Left kidney (tissue), 2 donors: Measurements from ENCODE around the gene EFHD1. TPM values are rescaled to one million over a fixed set of nuclear protein-coding genes. Genes with fewer than 3 reads are reported as not detected.
"Not testable (repeated sequence)": the region's sequence is repeated elsewhere in the genome, so short reads cannot be mapped to it uniquely, and the experiment has no call there.

ENCODE experiments used
- DNase-seq: peaks from one replicate; pipeline ENCODE4 v3.0.0-alpha.2; 2013
- polyA plus RNA-seq: library from polyadenylated mRNA; unstranded; fragments of 120-200 nt; gene quantifications from one replicate; pipeline ENCODE4 v1.2.1, GENCODE V29; 2013; ENCODE audit not compliant: insufficient read length

The EFHD1 gene
- polyA plus RNA-seq, 1 donor: 55.4 TPM

GRCh38 chr2:232646726-232647125 lies 13.3 kb downstream of the EFHD1 start:
- DNase-seq: no peak

GRCh38 chr2:232647261-232647660 lies 13.9 kb downstream of the EFHD1 start:
- no peak for DNase-seq

DNA sequence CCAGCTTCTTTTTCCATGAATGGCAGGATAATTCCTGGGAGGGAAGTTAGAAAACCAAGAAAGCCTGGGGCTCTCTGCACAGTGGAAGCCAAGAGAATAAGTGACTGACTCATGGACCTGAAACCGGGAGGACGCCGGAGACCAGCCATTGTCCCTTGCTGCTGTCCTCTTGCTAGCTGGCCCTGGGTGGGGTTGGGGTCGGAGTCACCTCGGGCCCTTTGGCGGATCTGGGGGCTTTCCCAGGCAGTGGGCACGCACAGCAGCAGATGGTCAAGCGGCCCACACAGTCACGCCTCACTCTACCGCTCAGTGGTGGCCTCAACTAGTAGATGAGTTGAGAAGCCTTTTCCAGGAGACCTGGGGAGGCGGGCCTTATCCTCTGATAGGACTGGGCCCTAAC lies 15.6 kb downstream of the EFHD1 start:
- DNase-seq: no peak

- no peak for DNase-seq
These were observed 19.1 kb downstream of the EFHD1 start for GRCh38 chr2:232652505-232652851.

- DNase-seq: no peak
These were observed 20.0 kb downstream of the EFHD1 start for GRCh38 chr2:232653441-232653840.

- DNase-seq: no peak
These were observed 22.0 kb downstream of the EFHD1 start for GRCh38 chr2:232655392-232655791.

DNA sequence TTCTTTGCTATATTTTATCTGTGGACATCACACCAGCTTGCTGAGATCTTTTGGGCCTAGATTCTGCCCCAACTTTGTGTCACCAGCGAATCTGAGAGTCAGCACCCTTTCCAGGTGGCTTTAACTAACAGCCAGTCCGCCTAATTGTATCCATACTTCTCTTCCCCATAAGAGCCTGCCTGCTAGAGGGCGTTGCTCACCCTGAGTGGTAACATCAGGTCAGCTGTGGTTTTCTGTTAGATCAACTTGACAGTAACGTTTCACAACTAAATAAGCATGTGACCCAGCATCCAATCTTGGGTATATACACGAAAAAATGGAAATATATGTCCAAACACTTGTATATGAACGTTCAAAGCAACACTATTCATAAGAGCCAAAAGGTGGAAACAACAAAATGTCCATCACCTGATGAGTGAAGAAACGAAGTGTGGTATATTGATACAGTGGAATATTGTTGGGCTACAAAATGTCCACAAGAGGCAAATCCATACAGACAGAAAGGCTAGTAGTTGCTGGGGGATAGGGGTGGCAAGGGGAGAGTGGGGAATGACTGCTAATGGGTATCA lies 24.9 kb downstream of the EFHD1 start:
- DNase-seq: no peak

GRCh38 chr2:232659359-232659758 lies 26.0 kb downstream of the EFHD1 start:
- DNase-seq: no peak

- DNase-seq: no peak
These were observed 29.3 kb downstream of the EFHD1 start for GRCh38 chr2:232662486-232663260.

- no peak for DNase-seq
These were observed 32.8 kb downstream of the EFHD1 start for GRCh38 chr2:232666051-232666805.

GRCh38 chr2:232667989-232668583 lies 34.7 kb downstream of the EFHD1 start:
- DNase-seq: no peak

- no peak for DNase-seq
These were observed 35.5 kb downstream of the EFHD1 start for GRCh38 chr2:232668805-232669444.

DNA sequence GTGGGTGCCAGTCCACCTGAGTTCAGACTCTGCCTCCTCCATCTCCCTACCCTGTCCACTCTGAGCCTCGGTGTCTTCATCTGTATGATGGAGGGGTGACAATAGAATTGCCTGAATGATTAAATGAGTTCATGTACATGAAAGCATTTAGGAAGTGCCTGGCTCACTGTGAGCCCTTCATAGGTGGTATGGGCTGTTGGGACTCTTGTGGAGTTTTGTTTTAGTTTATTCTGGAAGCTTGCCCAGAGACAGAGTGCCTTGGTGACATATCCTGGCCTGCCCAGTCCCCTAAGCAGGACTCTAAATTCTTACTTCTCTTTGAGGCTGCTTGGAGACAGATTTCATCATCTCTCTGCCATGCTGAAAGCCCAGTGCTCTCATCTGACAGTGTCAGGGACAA lies 39.2 kb downstream of the EFHD1 start:
- DNase-seq: no peak

GRCh38 chr2:232674491-232674890 lies 41.1 kb downstream of the EFHD1 start:
- DNase-seq: no peak

DNA sequence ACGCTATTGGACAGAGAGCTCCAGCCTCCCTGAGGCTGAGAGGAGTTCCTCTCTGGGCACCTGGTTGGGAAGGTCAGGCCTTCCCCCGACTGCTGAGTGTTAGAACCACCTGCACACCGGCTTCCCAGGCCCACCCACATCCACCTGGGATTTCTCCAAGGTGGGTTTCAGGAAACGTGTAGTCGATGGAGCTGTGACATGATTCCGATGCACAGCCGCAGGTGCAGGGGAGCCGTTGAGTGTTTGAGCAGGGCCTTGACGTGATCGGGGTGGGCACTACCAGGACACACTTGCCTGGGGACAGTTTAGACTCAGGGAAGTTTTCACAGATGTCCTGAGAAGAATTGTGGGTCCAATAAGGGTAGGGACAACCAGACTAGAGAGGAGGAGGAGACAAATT lies 42.0 kb downstream of the EFHD1 start:
- no peak for DNase-seq

GRCh38 chr2:232680006-232680405 lies 46.6 kb downstream of the EFHD1 start:
- DNase-seq: no peak

- DNase-seq: no peak
These were observed 48.1 kb downstream of the EFHD1 start for GRCh38 chr2:232681527-232681926.

DNA sequence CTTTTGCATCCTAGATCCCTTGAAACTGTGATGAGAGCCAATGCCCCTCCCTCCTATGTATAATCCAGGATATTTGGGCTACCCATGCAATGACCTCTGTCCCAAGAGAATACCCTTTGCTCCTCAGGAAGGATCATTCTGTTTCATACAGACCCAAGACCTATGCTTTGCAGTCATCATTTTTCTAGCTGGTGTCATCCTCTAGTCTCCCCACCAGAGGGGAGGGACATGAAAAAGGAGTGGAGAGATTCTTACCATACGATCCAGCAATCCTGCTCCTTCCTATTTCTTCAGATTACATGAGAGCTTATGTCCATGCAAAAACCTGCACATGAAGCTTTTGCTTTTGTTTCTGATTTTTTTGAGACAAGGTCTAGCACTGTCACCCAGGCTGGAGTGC lies 50.0 kb downstream of the EFHD1 start:
- DNase-seq: no peak

DNA sequence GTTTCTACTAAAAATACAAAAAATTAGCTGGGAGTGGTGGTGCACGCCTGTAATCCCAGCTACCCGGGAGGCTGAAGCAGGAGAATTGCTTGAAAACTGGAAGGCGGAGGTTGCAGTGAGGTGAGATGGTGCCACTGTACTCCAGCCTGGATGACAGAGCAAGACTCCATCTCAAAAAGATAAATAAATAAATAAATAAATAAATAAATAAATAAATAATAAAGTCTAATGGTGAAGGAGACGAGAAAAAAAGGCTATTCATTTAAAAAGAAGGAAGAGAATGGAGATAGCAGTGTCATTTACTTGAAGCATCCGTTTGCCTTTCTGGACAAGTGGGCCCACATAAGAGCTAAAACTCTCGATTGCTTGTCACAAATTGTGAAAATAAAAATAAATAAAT lies 52.0 kb downstream of the EFHD1 start:
- not testable (repeated sequence) for DNase-seq

DNA sequence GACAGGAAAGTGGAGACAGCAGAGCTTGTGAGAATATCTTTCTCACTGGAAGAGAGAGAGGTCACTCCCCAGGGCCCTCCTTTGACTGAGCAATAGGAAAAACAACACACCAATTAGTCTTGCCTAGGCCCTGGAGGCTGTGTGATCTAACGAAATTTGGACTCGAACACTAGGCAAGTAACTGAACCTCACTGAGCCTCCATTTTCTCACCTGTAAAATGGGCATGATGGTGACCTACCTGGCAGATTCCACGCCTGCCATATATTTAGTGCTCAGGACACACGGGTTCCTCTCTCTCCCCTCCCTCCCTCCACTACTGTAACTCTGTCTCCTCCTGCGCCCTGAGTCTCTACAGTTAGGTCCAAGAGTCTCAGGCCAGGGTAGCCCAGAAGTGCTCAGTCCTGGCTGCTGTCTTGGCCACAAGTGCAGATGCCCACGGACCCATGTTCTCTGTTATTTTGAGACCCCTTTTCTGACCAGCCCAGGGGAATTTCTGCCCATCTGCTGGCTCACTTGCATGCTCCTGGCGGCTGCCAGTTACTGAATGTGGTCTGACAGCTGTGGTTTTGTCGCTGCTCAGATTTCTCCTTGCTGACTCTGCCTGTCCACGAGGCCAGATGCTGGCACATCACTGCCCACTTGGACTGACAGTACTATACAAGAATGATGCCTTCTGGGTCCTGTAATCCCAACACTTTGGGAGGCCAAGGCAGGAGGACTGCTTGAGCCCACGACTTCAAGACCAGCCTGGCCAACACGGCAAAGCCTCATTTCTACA lies 54.2 kb downstream of the EFHD1 start:
- no peak for DNase-seq

- no peak for DNase-seq
These were observed 54.8 kb downstream of the EFHD1 start for GRCh38 chr2:232688201-232688600.
